Astrocyte (in vitro differentiated cells and primary cell): ENCODE measurements around the gene CDH20.

Experiments
- CTCF ChIP-seq: IDR thresholded peaks from 2 replicates; pipeline ENCODE4 v1.5.1; 2011; ENCODE audit warnings: low read depth, mild to moderate bottlenecking, inconsistent platforms, low read length, moderate library complexity; ENCODE audit not compliant: insufficient read depth
- EZH2 ChIP-seq: IDR thresholded peaks from 2 replicates; pipeline ENCODE4 v1.6.1; 2012; ENCODE audit warnings: mild to moderate bottlenecking, low read length, inconsistent platforms; ENCODE audit not compliant: insufficient read depth

GRCh38 chr18:61553045-61553659, 219.9 kb downstream of the CDH20 start:
- no peak for TF ChIP-seq CTCF
- no peak for TF ChIP-seq EZH2
